Measurements from ENCODE around the gene BCLAF3.

The BCLAF3 gene

DNA sequence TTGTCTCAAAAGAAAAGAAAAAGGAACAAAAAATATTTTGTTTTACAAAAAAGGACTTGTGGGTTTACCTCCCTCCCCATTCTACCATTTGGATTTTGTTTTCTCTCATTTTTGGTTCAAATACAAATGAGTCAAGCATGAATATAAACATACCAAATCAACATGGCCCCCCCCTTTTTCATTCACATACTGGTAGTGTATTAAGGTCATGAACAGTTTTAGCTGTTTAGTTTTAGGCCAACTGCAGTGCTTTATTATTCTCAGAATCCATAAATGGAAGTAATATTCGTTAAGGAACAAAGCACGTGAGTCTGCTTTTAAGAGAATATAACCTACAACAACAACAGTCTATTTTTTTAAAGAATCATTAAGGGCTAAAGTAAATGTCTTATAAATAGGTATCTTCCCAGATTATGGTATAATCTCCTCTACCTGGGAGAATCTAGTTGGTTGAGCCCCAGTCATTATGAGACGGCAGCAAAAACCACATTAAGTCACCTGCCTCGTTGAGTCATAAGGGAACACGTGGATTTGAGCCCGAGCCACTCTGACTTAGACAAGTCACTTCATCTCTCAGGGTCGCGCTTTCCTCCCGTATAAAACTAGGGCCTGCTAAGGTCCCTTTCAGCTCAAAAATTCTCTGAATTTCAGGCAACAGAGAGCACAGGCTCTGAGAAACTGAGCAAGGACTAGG is 26.7 kb downstream of the BCLAF3 start:
- no peak for DNase-seq

DNA sequence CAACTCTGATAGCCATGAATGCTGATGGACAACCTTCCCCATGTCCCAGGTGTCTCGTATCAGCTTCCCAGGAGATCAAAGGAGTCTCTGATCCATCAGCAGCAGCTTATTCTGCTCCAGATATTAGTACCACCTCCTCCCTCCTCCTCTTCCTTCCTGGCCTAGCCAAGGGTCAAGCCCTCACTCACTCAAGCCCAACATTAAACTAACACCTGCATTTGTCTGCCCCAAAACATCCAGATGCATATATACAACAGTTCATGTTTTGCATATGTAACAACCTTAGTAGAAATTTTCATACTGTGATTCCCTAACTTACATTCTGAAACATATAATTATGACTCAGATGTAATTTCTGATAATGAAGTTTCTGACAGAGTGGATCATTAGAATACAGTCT is 29.9 kb downstream of the BCLAF3 start:
- DNase-seq = no peak

GRCh38 chrX:19958552-19959486 is 32.0 kb downstream of the BCLAF3 start:
- DNase-seq = no peak

GRCh38 chrX:19956923-19957322 is 33.9 kb downstream of the BCLAF3 start:
- DNase-seq = no peak

DNA sequence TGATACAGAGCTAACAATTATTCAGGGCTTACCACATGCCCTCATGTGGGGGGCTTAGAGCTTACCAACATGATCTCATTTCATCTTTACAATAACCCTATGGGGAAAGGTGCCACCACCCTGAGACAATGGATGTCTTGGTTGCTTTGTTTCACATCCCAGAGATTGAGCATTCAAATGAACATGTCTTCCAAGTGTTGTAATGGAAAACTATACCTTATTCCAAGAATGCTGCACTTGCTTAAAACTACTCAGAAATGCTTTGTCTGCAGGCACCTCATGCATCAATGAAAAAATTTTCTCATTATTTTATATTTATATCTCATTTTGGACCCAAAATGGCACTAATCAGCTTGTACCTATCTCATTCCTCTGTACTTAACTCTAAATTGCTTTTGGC is 34.6 kb downstream of the BCLAF3 start:
- DNase-seq = no peak

GRCh38 chrX:19955306-19955705 is 35.6 kb downstream of the BCLAF3 start:
- no peak for DNase-seq

DNA sequence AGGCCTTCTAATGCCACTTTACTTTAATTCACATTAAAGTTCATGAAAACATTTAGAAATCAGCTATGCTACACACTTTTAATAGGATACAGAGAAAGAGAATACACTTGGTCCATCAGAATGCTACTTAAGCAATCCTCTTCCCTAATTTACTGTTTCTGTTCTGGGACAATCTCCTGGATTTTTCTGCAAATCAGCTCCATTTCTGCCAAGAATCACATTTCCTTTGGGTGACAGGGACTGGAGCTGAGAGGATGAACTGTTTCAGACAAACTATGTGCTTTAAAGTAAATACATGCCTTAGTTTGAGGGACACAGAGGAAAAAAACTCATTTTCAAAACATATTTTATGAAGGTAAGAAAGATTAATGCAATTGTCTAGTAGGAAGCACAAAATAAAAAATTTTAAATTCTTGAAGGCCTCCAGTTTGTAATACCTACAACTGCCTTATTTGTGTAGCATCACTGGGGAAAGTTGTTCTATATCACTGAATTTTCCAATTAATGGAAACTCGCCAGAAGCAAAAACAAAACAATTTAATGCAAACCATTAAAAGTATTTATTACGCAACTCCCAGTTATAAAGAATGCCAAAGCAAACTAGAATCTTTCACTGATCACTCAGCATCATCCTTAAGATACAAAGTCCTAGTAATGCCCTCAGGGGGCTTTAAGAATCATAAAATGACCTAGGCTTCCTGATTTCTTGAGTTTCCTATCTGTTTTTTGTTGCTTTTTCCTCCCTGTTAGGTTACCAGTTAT is 36.3 kb downstream of the BCLAF3 start:
- no peak for DNase-seq

GRCh38 chrX:19953145-19953544 is 37.7 kb downstream of the BCLAF3 start:
- DNase-seq = no peak

GRCh38 chrX:19949340-19949739 is 41.5 kb downstream of the BCLAF3 start:
- no peak for DNase-seq

GRCh38 chrX:19947612-19948011 is 43.2 kb downstream of the BCLAF3 start:
- no peak for DNase-seq
